Ovary (tissue), 3 donors: ENCODE data around the gene RCE1.

Source experiments
- POLR2A ChIP-seq: fragments of 450-650 bp; IDR thresholded peaks from one replicate; pipeline ENCODE4 v1.6.1; 2017; ENCODE audit warnings: antibody characterized with exemption, mild to moderate bottlenecking, moderate library complexity
- TF ChIP-seq, protein P1 (sequence below), 3 donors: fragments of 450-650 bp in 2 of 3; fragments of 200-600 bp in 1 of 3; IDR thresholded peaks; one replicate each; pipeline versions ENCODE4 v1.5.1 to v1.8.0; 2016 to 2022; ENCODE audit warnings: antibody characterized with exemption in 3 of 3, mild to moderate bottlenecking in 1 of 3
- donor health status: DM: no; HTN: no; CAD: no.

DNA sequence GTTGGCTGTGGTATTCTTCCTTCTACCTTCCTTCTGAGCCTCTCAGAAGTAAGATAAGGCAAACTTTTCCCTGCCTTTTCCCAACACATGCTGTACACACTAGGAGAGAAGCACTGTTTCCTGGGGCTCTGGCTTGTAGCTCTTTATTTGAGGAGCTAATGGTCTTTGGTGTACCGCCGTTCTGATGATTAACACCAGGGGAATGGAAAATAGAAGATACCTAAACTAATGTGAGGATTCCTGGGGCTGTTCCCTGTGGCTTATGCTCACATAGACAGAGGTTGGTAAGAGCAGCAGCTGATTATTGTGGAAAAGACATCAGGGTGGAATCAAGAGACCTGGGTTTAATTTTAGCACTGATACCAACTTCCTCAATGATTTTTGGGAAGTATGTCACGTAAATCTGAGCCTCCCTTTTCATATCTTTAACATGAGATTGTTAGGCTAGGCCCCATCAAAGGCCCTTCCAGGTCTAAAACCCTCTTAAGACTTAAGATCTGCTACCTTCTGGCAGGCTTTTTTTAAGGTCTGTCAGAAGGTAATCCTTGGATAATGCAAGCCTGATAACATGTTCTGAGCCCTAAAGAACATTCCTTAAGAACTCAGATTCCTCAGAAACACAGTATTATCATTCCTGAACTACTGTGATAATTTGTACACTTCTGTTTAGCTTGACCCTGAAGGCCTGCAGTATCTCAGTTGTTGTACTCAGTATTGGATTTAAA lies 24.8 kb upstream of the RCE1 start:
- no peak for TF ChIP-seq POLR2A
- TF ChIP-seq, protein P1, sequence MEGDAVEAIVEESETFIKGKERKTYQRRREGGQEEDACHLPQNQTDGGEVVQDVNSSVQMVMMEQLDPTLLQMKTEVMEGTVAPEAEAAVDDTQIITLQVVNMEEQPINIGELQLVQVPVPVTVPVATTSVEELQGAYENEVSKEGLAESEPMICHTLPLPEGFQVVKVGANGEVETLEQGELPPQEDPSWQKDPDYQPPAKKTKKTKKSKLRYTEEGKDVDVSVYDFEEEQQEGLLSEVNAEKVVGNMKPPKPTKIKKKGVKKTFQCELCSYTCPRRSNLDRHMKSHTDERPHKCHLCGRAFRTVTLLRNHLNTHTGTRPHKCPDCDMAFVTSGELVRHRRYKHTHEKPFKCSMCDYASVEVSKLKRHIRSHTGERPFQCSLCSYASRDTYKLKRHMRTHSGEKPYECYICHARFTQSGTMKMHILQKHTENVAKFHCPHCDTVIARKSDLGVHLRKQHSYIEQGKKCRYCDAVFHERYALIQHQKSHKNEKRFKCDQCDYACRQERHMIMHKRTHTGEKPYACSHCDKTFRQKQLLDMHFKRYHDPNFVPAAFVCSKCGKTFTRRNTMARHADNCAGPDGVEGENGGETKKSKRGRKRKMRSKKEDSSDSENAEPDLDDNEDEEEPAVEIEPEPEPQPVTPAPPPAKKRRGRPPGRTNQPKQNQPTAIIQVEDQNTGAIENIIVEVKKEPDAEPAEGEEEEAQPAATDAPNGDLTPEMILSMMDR (IDR thresholded peaks at IDR 0.05): no peak
